NCI-H2081 (cell line): ENCODE data around the gene ADAMTS5.

ENCODE experiments used
- DNase-seq, 2 experiments: peaks; one replicate each; lab custom pipeline; 2025; lab: John Stamatoyannopoulos, UW

ADAMTS5 gene

GRCh38 chr21:26948194-26948593 lies 18.7 kb downstream of the ADAMTS5 start:
- DNase-seq, result no peak

- no peak for DNase-seq
These were observed 20.0 kb downstream of the ADAMTS5 start for GRCh38 chr21:26946744-26947446.

GRCh38 chr21:26945916-26946675 lies 20.8 kb downstream of the ADAMTS5 start:
- DNase-seq, result no peak

GRCh38 chr21:26943921-26944320 lies 23.0 kb downstream of the ADAMTS5 start:
- DNase-seq, result no peak

DNA sequence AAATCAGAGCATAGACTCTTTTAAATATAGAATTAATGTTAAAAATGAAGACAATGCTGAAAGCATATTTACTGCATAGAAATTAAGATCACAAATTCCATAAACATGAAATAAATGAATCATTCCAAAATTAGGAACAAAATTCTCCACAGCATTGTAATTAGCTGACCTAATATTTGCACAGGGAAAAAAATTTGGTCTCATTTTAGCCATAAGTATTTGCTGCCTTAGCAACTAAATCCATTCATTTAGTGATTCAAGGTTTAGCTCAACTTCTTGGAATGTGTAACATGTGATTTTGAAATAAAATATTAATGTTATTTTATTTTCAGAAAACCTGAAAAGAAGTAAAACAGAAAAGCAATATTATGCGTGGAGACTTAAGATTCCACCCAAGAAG lies 25.5 kb downstream of the ADAMTS5 start:
- no peak for DNase-seq

GRCh38 chr21:26939601-26940111 lies 27.2 kb downstream of the ADAMTS5 start:
- DNase-seq, result no peak

DNA sequence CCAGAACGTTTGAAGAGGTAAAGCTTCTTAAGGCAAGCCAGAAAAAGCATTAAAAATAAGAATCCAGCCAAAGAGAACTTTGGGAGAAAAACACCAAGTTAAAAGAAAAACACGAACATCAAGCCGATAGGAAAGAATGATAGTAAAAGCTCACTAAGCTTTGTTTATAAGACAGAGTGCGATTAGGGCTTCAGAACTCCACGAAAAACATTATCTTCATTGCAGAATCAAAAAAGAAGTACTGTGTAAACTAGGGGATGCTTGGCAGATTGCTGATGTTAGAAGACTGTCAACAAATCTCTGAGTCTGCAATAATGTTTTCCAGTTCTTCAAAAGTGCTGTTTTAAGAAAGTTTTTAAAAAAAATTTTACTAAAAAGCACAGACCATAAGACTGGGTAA lies 30.2 kb downstream of the ADAMTS5 start:
- no peak for DNase-seq

- no peak for DNase-seq
These were observed 30.9 kb downstream of the ADAMTS5 start for GRCh38 chr21:26935977-26936376.

GRCh38 chr21:26934383-26934782 lies 32.5 kb downstream of the ADAMTS5 start:
- DNase-seq, result no peak

DNA sequence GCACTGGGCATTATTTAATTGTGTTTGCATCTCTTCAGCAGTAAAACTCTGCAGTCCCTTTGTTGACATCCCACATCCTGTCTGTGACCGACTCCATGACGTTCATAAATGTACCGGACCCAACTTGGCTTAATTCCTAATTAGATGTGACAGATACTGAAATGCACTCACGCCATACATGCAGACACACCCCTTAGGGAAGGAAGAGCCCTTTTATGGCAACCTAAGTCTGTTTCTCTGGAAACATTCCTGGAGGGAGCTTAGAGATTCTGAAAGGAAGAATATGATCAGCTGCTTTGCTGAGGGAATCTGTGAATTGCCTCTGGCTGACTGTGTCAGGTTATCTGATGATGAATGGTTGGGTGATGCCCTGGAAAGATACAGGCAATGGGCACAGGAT lies 33.4 kb downstream of the ADAMTS5 start:
- no peak for DNase-seq

DNA sequence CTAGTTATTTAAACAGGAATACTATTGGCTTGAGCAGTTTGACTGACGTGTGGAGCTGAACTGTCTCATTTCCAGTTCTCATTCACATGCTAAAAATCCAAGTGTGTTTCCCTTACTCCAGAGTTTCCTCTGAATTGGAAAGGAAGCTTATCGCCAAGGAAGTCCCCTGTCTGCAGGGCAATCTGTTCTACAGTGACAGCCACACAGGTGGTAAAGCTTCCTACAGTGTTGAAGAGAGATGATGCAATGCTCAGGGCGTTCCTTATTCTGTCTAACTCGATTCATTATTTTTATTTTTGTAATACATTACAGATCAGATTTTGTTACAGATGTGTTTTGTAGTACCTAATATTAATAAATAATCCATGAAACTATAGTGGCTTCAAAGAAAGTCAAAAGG lies 41.3 kb downstream of the ADAMTS5 start:
- DNase-seq, result no peak

DNA sequence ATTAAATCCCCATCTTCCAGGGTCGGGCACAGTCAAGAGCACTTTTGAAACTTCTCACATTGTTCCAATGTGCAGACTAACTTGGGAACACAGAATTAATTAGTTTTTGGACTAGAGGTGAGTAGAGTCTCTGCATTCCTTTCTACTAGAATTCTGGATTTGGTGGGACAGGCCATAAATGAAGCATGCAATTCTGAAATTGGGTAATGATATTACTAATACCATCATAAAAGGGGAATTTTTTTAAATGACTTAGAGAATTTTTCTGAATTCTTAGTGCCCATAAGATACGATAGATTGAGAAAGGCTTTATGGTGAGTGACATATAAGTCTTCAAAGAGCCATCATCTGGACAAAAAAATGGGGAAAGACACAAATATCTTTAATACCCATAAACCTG lies 41.8 kb downstream of the ADAMTS5 start:
- no peak for DNase-seq

DNA sequence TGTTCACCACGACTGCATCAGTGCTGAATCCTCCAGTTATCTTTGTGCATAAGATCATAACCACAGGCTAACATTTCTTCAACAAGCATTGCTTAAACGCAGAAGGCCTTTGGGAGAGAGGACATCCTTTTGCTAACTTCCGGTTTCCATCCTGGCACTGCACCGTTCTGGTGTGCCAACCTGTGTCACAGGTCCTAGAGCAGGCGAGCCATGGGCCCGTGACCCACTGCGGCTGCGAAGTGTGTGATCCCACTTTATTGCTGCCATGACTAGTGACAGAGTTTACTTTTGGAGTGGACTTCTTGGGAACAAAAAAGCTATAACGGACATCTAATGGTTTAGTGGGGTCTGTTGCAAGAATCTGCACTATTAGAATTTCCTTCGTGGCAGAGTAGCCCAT lies 42.9 kb downstream of the ADAMTS5 start:
- DNase-seq, result no peak

DNA sequence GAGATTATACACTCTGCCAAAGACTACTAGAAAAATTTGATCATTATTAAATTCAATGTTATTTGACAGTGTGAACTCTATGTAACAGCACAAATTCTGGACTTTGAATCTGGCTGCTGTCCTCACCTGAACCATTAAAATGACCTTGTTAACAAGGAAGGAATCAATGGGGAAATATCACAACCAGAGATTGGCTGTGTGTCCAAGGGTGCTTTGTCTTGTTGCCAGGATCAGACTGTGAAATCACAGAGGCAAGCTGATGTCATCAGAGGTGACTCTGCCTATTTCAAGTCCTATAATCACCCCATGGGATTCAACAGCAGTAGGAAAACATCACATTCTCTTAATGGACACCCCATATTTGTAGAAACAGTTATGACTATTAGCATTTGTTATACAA lies 46.8 kb downstream of the ADAMTS5 start:
- no peak for DNase-seq

GRCh38 chr21:26918323-26919079 lies 48.4 kb downstream of the ADAMTS5 start:
- no peak for DNase-seq

GRCh38 chr21:26916799-26917198 lies 50.1 kb downstream of the ADAMTS5 start:
- DNase-seq, result no peak

- no peak for DNase-seq
These were observed 52.3 kb downstream of the ADAMTS5 start for GRCh38 chr21:26914557-26914956.

- DNase-seq, result no peak
These were observed 54.4 kb downstream of the ADAMTS5 start for GRCh38 chr21:26912466-26912865.

- DNase-seq, result no peak
These were observed 56.9 kb downstream of the ADAMTS5 start for GRCh38 chr21:26909972-26910371.

DNA sequence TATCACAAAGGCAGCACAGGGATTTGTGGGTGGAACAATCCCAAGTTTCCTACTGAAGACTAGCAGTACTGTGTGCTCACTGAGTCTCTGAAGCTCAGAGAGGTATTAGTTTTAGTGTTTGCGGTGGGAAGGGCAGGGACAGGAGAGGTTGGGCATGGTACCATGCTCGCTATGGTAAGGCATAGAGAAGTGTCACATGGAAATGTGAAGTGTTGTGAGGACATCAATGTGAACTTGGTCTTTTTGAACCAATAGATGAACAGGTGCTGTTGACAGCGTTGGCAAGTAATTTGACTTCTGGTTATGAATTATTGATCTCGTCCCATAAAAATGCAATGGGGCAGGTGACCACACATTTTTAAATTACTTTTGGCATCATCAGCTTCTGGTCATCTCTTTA lies 65.9 kb downstream of the ADAMTS5 start:
- DNase-seq, result no peak

DNA sequence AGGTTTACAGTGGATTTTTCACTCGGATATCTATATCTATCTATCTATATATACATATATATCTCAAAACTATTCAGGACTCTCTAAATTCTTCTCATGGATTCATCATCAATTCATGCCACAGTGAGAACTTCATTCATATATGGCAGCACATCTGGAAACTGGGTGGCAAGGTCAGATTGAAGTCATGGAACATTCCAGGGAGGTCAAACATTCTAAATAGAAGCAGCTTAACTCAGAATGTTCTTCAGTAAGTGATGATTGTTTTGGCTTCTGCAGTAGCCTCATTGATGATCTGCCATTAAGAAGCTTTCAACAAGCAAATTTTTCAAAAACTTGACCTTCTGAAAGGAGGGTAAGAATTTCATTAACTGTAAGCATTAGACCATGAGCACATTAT lies 74.7 kb downstream of the ADAMTS5 start:
- DNase-seq, result no peak

GRCh38 chr21:26888931-26889330 lies 78.0 kb downstream of the ADAMTS5 start:
- DNase-seq, result no peak

- no peak for DNase-seq
These were observed 78.6 kb downstream of the ADAMTS5 start for GRCh38 chr21:26888256-26888655.
